Neural cell (in vitro differentiated cells): ENCODE measurements around the gene OLFML3.
"Not testable (repeated sequence)": the region's sequence is repeated elsewhere in the genome, so short reads cannot be mapped to it uniquely, and the experiment has no call there.

ENCODE experiments used
- CTCF ChIP-seq: fragments of 450-650 bp; IDR thresholded peaks from 2 replicates; pipeline ENCODE4 v1.5.1; 2014; ENCODE audit warnings: antibody characterized with exemption, mild to moderate bottlenecking, moderate library complexity; ENCODE audit not compliant: poor library complexity, severe bottlenecking
- EP300 ChIP-seq: fragments of 450-650 bp; conservative IDR thresholded peaks from 2 replicates; pipeline ENCODE4 v1.6.1; 2014; ENCODE audit warnings: antibody characterized with exemption, mild to moderate bottlenecking, moderate library complexity; ENCODE audit not compliant: poor library complexity, severe bottlenecking
- EZH2 ChIP-seq: fragments of 200-600, 300-800 bp; shearing (Covaris generic), sonication (generic); IDR thresholded peaks from 2 replicates; pipeline ENCODE4 v1.6.1; 2014; ENCODE audit warnings: antibody characterized with exemption, low read length, borderline replicate concordance, mild to moderate bottlenecking; ENCODE audit not compliant: insufficient read depth, poor library complexity, severe bottlenecking
- MXI1 ChIP-seq: fragments of 450-650 bp; conservative IDR thresholded peaks from 2 replicates; pipeline ENCODE4 v1.6.1; 2014; ENCODE audit warnings: antibody characterized with exemption, mild to moderate bottlenecking; ENCODE audit not compliant: poor library complexity, severe bottlenecking
- POLR2AphosphoS5 ChIP-seq: IDR thresholded peaks from 2 replicates; pipeline ENCODE4 v1.6.1; 2012
- RAD21 ChIP-seq: fragments of 450-650 bp; conservative IDR thresholded peaks from 2 replicates; pipeline ENCODE4 v1.6.1; 2014; ENCODE audit warnings: antibody characterized with exemption, mild to moderate bottlenecking, moderate library complexity
- REST ChIP-seq: IDR thresholded peaks from 2 replicates; pipeline ENCODE4 v1.6.1; 2012; ENCODE audit warnings: borderline replicate concordance
- SMC3 ChIP-seq: fragments of 450-650 bp; conservative IDR thresholded peaks from 2 replicates; pipeline ENCODE4 v1.6.1; 2014; ENCODE audit warnings: antibody characterized with exemption, mild to moderate bottlenecking, moderate library complexity; ENCODE audit not compliant: poor library complexity
- TAF1 ChIP-seq: IDR thresholded peaks from 2 replicates; pipeline ENCODE4 v1.6.1; 2012; ENCODE audit warnings: low read depth

- not testable (repeated sequence) for TF ChIP-seq TAF1, CTCF, SMC3, REST, POLR2AphosphoS5, EZH2, RAD21, EP300, MXI1
Measured at GRCh38 chr1:114019724-114020123, 40.5 kb downstream of the OLFML3 start.
